NCI-H1105 treated with DMSO at 0.1 percent for 48 hours (cell line): ENCODE data around the gene ADGRB3.
"Not testable (repeated sequence)": the region's sequence is repeated elsewhere in the genome, so short reads cannot be mapped to it uniquely, and the experiment has no call there.

Source experiments
- DNase-seq: peaks from one replicate; lab custom pipeline; 2025; lab: John Stamatoyannopoulos, UW

The ADGRB3 gene

DNA sequence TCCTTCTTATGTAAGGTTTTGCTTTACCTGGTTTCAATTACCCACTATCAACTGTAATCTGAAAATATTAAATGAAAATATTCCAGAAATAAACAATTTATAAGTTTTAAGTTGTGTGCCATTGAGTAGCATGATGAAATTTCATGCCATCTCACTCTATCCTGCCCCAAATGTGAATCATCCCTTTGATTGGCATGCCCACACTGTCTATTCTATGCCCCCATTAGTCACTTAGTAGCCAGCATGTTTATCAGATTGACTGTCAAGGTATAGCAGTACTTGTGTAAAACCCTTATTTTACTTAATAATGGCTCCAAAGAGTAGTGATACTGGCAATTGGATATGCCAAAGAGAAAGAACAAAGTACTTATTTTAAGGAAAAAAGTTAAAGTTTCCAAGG, 403.8 kb downstream of the ADGRB3 start:
- no peak for DNase-seq

DNA sequence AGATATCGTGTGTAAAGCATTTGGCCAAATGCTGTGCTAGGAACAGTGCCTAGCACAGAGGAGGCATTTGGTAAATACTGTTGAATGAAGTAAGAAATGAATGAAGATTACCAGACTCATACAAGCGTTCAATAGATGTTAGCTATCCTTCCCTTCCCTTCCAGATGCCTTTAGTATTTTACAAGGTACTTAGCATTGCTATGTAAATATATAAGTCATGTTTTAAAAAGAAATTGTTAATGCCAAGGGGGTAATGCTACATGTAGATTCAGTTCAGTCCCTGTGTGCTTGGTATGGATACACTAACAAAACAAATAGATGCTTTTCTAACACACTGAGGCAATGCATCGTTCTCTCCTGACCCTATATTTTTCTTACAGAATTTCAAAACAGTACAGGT, 407.2 kb downstream of the ADGRB3 start:
- no peak for DNase-seq

DNA sequence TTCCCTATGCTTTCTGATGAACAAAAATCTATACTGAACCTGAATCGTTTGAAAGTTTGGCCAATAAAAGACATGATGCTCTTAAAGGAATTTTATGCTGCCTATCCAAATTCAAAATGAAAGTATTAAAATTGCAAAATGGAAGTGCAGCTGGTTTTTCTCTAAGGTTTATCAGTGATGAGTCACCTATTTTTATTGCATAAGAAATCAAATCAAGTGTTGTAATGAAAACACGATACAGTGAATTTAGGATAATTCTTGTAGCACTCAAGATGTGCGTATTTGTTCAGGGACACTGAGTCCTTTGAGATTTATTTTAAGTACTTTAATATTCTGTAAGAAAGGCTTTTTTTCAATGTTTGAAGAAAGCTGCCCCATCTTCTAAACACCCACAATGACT, 409.5 kb downstream of the ADGRB3 start:
- DNase-seq = no peak

DNA sequence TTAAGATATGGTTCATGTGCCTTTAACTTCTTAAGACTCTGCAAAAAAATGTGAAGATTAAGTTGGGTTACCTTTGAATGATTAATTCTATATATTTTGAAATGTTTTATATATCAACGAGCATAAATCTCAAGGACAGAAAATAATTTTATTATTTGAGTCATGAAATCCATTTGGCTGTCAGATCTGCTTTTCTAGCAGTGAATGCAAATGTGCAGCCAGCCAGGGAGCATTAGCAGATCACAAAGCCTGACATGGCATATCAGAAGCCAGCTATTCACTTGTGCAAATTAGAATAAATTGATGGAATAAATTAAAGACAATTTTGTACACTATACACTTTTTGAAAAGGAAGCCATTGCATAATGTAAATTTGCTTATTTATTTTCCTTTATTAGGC, 424.3 kb downstream of the ADGRB3 start:
- DNase-seq = no peak

DNA sequence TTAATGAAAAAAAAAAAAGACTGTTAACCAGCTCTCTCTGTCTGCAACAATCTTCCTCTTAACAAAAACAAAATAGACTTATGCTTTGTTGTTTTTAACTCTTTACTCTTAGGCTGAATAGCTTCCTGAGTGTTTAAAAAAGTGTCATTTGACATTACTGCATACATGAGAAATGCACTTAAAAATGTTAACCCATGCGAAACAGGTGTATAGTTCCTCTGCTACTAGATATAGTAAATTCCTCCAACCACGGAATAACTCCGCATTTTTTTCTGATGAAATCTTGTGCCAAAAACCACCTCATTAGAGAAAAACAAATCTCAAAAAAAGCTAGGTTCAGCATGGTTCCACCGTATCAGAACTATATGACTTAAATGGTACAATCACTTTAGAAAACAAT, 426.0 kb downstream of the ADGRB3 start:
- DNase-seq = no peak

DNA sequence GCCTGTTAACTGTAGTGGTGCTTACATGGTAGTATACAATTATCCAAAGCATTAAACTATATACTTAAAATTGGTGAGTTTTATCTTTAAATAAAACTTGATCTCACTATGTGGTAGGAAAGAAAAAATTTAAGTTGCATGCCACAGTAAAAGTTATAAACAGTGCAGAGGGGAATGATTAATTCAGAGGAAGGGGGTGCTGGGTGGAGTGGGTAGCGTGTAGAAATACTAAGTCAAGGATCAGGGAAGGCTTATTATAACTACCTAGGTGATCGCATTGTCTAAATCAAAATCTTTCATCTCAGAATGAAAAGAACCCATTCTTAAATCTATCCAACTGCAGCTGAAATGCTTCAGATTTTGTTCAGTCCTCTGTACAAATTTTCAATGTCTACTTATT, 428.3 kb downstream of the ADGRB3 start:
- DNase-seq = no peak

DNA sequence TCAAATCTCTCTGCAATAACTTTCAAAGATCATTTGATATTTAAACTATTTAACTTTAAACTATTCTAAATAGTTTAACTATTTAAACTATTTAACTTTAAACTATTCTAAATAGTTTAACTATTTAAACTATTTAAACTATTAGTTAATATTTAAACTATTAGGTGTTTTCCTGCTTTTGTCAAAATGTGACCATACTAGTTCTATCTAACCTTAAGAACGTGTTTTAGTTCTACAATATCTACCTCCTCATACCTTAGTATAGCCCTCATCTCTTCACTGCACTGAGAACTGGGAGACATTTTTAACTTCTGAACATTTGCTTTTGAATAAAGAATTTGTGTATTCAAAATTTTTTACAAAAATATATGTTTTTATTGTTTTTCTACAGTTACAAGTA, 429.1 kb downstream of the ADGRB3 start:
- no peak for DNase-seq

DNA sequence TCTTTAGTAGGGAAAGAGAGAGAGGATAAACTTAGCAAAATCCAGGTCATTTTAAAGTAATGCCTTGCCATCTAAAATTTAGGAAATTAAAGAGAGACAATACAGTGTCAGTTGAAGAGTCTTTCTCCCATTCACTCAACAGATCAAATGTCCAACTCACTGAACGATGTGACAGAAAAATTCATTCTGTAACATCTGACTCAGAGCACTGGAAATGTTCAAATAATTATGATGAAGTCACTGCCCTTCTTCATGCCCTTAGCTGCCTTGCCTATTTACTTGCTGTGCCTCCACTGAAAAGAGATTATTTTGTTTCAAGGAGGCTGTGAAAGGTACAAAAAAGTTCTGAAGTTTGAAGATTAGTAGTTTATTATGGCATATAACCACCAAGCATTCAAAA, 434.8 kb downstream of the ADGRB3 start:
- DNase-seq = no peak

DNA sequence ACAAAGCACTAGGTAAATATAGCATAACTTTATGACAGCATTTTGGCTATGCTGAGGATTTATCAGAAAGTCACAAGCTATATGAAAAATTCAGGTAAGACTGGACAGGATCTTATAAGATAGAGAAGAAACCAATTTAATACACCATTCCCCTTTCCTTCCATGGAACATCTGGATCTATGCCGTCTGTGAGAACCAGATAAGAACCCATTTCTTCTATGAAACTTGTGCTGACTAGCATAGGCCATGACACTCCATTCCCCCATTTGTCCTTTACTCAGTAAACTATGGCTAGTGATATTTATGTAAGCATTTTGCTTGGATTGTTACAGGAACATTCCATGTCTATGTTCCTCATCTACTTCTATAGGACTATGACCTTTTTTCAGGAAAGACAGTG, 437.7 kb downstream of the ADGRB3 start:
- no peak for DNase-seq

DNA sequence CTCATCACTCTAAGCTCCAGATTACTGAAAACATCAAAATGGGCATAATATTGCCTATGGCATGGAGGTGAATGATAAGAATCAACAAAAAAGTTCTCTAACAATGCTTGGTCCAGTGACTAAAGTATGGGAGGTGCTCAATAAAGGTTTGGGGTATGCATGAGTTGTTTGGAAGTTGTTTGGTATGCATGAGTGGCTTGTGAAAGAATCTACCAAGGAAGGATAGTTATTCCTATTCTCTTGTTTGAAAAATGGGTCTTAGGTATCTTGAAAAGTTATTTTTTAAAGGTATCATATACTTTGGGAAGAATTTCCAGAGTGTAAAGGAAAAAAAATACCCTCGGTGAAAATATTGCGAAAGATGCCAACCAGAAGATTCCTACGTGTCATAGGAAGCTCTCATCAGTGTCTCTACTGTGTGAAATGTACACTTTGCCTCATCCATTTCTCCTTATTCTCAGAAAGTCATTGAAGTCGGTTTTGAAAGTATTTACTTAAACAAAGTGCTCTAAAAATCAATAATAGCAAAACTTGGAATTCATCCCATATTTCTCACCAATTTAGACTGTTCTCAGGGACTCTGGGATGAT, 449.8 kb downstream of the ADGRB3 start:
- DNase-seq = no peak

DNA sequence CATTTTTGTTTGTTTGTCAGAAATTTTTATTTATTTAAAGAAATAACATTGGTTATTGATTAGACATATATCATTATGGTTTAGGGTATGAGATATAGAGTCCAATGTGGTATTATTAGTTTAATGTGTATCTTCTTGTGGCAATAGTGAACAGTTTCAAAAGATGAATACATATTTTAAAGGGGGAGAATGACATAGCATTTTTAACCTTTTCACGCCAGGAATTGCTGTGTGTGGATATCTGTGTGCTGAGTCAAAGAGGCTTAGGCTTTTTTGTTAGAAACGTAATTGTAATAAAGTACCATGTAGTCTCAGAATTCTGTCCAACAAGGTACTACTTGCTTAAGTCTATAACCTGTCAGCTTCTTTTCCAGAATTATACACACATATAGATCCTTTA, 451.6 kb downstream of the ADGRB3 start:
- DNase-seq = no peak

DNA sequence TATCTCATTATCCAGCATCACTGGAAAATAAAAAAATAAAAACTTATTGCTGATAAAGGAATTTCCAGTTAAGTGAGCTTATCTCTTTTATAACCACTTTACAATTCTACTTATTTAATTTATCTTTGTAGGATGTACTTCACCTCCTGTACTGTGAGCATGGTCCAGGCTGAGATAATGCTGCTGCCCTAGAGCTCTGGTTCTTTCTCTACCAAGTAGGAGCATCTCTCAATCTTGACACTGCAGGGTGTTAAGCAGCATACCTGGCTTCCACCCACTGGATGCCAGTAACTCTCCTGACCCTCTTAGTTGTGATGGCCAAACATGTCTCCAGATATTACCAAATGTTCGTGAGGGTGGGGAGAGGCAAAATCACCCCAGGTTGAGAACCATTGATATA, 454.5 kb downstream of the ADGRB3 start:
- DNase-seq = no peak

DNA sequence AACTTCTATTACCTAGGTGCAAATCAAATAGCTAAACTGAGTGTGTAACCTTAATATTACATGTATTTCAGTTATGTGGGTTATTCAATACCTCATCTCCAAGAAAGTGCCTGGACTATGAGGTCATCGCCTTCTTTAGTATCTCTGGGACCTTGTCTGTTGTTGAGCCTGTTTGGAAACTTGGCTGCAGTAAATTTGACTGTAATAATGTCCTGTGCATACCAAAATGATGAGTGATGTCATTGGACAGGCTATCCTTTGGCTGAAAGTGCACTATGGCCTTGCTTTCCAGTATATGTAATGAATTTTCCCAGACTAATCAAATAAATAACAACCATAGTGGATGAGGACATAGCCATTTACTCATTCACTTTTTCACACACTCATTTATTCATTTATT, 455.1 kb downstream of the ADGRB3 start:
- no peak for DNase-seq

DNA sequence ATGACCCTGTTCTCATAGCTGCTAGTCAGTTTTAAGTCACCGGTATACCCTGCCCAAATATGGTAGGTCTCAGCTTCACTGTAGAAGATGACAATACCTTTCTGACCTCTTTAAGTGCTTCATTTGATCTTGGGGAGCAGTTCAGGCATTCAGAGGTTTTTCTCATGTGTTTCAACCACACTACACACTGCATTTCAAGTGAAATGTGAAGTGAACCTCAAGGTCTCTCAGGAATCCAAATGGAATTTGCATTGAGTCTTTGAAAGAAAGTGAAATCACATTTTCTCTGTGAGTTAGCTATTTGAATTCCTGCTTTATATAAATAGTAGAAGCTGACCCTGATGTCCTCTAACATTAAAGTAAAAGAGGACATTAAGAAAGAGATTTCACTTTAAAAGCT, 461.6 kb downstream of the ADGRB3 start:
- DNase-seq = no peak

DNA sequence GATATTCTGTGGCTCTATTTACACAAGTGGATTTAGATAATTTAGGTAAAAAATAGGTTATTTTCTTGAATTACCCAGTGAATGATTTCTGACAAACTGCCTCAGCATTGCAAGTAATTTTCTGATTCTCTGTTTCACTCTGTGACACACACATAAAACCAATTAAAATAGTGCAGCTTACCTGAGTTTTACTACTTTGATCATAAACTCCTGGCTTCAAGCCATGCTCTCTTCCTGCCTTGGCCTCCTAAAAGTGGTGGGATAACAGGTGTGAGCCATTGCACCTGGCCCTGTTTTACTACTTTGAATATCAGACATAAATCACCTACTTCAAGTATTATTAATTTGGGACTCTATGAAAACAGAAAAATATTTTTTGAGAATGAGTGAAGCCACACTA, 462.9 kb downstream of the ADGRB3 start:
- DNase-seq = peak; percentile 98

DNA sequence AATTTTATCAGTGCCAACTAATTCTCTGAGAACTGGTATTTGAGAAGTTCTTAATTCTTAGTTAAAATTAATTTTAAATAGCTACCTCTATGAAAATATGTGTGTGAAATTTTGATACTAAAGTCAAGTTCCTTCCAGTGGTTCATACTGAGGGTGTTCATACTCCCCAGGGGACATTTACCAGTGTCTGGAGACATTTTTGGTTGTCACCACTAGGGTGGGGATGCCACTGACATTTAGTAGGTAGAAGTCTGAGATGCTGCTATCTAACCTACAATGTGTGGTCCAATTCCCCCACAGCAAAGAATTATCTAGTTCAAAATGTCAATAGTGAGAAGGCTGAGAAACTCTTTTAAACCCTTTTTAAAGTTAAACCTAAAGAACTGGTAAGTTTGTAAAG, 463.8 kb downstream of the ADGRB3 start:
- no peak for DNase-seq

DNA sequence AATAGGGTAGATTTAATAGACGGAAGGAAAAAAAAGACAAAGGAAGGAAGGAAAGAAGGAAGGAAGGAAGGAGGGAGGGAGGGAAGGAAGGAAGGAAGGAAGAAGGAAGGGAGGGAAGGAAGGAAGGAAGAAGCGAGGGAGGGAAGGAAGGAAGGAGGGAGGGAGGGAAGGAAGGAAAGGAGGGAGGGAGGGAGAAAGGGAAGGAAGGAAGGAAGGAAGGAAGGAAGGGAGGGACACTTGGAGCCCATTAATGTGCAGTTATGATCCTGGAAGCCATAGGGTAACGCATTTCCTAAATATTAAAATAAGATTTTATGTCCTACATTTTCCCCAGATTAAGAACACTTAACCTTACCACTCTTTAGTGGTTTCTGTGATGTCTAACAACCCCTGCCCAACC, 465.7 kb downstream of the ADGRB3 start:
- no peak for DNase-seq

DNA sequence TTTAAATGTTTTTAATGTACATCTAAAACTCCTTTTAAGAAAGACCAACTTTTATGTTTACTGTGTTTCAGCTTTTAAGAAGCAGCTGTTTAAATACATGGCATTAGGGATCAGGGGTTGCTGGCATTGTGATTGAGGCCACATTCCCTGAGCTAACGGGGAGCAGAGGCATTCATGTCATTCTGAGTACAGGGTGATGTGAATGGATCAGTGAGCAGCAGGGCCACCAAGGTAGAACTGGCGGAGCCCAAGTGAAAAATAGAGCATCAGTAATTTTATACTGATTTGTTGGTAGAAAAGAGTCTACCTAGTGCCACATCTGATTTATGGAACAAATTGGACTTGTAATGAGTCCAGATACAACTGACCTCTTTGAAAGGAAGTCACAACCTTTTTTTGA, 467.3 kb downstream of the ADGRB3 start:
- DNase-seq = no peak

DNA sequence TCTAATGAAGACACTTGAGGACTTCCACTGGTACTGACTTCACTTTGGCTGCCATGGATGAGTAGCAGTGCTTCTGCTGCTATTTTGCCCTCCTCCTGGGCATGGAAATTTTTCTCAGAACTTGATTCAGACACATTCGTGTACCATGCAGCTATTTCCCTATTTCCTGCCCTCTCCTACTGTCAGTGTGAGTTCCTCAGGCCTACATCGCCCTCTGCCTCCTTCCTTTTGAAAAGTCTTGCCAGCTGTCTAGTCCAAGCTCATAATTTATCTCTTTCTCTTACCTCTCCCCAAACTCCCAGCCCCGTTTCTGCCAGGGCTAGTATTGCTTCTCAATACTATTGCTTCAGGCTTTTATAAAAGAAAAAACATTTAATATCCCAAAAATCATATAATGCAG, 470.2 kb downstream of the ADGRB3 start:
- DNase-seq = no peak

DNA sequence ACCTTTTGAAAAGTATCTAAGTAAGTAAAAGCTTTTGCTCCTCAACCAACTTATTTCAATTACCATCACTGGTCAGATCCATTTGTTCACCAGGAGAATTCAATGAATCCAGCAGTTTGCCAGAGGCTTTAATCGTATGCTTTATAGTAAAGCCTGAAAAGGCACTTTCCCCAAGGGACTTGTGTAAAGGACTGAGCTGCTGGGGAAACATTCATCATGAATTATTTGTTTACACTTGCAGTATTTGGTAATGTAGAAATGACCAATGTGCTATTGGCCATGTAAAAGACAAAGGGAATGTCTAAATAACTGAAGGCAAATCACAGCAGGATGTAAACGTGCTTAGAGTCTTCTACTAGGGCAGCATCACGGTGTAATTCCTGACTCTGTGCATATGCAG, 471.4 kb downstream of the ADGRB3 start:
- no peak for DNase-seq

DNA sequence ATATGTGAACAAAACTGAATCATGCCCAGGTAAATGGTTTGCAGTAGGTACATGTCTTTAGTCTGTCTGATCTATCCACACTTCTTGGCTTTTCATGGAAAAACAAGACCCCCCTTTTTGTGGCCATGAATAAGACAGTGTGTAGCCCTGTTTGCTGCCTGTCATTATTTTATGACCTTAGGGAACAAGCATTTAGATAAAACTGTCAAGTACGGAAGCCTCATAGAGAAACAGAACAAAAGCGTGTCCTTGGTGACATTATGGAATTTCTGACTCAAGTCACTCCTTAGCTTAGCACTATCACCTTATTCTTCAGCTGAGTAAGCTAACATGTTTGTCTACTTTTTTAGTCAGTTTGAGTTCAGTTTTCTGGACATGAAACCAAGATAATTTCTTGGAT, 476.2 kb downstream of the ADGRB3 start:
- no peak for DNase-seq

DNA sequence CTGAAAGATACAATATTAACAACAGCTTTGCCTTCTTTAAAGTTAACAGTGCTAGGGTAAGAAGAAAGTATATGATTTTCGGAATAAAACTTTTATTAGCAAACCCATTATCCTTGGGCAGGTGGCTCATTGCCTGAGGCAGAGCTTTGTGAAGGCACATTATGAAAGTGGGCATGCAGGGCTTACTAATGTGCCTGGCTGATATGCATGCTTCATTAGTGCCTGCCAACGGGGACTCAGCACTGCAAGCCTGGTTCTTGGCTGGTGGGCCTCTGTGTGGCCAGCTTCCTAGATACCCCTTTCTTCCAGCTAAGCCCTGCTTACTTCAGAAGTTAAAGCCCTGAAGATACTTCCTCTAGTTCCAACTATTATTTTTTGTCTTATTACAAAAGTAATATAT, 481.6 kb downstream of the ADGRB3 start:
- DNase-seq = no peak

DNA sequence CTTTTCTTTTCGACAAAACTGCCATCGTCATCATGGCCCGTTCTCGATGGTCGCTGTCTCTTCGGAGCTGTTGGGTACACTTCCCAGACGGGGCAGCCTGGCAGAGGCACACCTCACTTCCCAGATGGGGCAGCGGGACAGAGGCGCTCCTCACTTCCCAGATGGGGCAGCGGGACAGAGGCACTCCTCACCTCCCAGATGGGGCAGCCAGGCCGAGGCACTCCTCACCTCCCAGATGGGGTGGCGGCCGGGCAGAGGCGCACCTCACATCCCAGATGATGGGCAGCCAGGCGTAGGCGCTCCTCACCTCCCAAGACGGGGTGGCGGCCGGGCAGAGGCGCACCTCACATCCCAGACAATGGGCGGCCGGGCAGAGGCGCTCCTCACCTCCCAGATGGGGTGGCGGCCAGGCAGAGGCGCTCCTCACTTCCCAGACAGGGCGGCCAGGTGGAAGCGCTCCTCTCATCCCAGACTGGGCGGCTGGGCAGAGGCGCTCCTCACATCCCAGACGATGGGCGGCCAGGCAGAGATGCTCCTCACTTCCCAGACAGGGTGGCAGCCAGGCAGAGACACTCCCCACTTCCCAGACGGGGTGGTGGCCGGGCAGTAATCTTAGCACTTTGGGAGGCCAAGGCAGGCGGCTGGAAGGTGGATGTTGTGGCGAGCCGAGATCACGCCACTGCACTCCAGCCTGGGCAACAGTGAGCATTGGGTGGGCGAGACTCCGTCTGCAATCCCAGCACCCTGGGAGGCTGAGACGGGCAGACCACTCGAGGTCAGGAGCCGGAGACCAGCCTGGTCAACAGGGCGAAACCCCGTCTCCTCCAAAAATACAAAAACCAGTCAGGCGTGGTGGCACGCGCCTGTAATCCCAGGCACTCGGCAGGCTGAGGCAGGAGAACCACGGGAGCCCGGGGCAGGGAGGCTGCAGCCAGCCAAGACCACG, 486.7 kb downstream of the ADGRB3 start:
- not testable (repeated sequence) for DNase-seq

DNA sequence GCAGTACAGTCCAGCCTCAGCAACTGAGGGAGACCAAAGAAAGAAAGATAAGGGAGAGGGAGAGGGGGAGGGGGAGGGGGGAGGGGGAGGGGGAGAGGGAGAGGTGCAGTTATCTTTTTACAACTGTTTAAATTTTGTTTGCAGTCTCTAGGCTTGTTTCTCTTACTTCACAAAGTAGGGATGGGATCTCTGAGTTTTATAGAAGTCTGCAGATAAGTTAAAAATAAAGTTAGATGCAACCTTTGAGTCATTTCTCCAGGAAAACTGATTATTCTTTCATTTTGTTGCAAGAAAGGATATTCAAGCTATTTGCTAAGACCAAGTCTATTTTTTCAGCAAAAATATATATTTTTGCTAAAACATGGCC, 487.3 kb downstream of the ADGRB3 start:
- no peak for DNase-seq
